Measurements from ENCODE around the gene ELP1. TPM values are rescaled to one million over a fixed set of nuclear protein-coding genes. Genes with fewer than 3 reads are reported as not detected.
A peak's percentile ranks its signal among the peaks of the same experiment; 100 is the strongest.
"Not testable (repeated sequence)": the region's sequence is repeated elsewhere in the genome, so short reads cannot be mapped to it uniquely, and the experiment has no call there.

The ELP1 gene
- total and polyA plus RNA-seq, 2 of the 4 experiments (the other 2 are of a cell fraction) = 20.0 to 43.2 TPM

DNA sequence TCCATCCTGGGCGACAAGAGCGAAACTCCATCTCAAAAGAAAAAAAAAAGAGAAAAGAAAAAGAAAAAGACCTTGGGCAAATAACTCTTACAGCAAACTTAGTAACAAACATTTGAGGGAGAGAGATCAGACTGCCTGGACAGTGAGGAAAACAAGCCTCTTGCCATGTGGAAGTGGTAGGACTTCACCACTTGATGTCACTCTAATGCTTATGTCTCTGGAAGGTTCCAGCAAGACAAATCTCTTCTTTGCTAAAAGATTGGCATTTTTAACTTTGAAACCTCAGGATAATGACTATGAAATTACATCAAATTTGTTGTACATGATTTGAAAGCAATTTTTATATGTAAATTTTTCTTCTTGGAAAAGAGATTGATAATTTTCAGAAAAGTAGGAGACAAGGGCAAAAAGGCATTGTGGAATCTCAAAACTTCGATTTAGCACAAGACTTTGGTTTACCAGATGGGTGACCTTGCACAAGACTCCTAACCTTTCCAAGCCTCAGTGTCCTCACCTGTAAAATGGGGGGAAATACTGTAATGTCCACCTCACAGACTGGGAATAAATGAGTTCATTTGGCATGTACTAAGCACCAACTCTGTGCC, 83.5 kb downstream of the ELP1 start:
- Histone ChIP-seq H2AK9ac (replicated peaks; ENCODE audit: low read depth, low read length, poor library complexity) (no peak overlapping the region), H2BK15ac (ENCODE audit: low read depth, low read length) (no peak overlapping the region), H3K9ac (ENCODE audit: low read depth, low read length) (no peak overlapping the region), H3K4me3 (ENCODE audit: insufficient read depth, low read depth, low read length) (no peak overlapping the region), H3K18ac (ENCODE audit: low read depth, low read length) (no peak overlapping the region), H2BK20ac (ENCODE audit: low read depth, low read length) (no peak overlapping the region), H2BK120ac (ENCODE audit: low read depth, low read length) (no peak overlapping the region), H3K36me3 (ENCODE audit: control insufficient read depth, insufficient read depth, low read length) (no peaks in the 10 kb centered on the region), H2AK5ac (ENCODE audit: low read depth, low read length) (no peak overlapping the region), H3K23ac (ENCODE audit: low read depth, low read length) (no peak overlapping the region), H3K4ac (ENCODE audit: low read depth, low read length) (no peak overlapping the region), H3K27ac (ENCODE audit: insufficient read depth, low read length) (no peak overlapping the region), H3K79me1 (ENCODE audit: low read depth in 1 of 2, low read length in 2 of 2) (no peaks in the 10 kb centered on the region), H4K20me1 (ENCODE audit: insufficient read depth, low read length) (no peaks in the 10 kb centered on the region), H4K91ac (ENCODE audit: insufficient read depth, low read depth, low read length) (no peak overlapping the region), H3K9me1 (ENCODE audit: insufficient read depth, low read length) (no peaks in the 10 kb centered on the region), H3K9me3 (ENCODE audit: control insufficient read depth, insufficient read depth, low read length) (no peaks in the 10 kb centered on the region), H4K5ac (ENCODE audit: low read depth, low read length) (no peak overlapping the region), H3K14ac (replicated peaks; ENCODE audit: low read depth, low read length) (no peak overlapping the region), H3K56ac (ENCODE audit: extremely low read depth, insufficient read depth, low read length) (no peak overlapping the region), H3K4me1 (ENCODE audit: control insufficient read depth, insufficient read depth, low read length) (no peaks in the 10 kb centered on the region), H2BK5ac (ENCODE audit: low read depth, low read length, poor library complexity, severe bottlenecking) (no peak overlapping the region), H2AFZ (replicated peaks; ENCODE audit: low read length, poor library complexity) (no peak overlapping the region), H4K8ac (ENCODE audit: low read depth in 2 of 2, low read length in 2 of 2) (no peak overlapping the region), H3K4me2 (ENCODE audit: low read depth, low read length) (no peak overlapping the region), H3K27me3 (ENCODE audit: control insufficient read depth, insufficient read depth, low read length) (peaks cover 6% of the 10 kb centered on the region)
- TF ChIP-seq, protein P1, sequence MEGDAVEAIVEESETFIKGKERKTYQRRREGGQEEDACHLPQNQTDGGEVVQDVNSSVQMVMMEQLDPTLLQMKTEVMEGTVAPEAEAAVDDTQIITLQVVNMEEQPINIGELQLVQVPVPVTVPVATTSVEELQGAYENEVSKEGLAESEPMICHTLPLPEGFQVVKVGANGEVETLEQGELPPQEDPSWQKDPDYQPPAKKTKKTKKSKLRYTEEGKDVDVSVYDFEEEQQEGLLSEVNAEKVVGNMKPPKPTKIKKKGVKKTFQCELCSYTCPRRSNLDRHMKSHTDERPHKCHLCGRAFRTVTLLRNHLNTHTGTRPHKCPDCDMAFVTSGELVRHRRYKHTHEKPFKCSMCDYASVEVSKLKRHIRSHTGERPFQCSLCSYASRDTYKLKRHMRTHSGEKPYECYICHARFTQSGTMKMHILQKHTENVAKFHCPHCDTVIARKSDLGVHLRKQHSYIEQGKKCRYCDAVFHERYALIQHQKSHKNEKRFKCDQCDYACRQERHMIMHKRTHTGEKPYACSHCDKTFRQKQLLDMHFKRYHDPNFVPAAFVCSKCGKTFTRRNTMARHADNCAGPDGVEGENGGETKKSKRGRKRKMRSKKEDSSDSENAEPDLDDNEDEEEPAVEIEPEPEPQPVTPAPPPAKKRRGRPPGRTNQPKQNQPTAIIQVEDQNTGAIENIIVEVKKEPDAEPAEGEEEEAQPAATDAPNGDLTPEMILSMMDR (conservative IDR thresholded peaks at IDR 0.05; ENCODE audit: low read depth, low read length) = peak; percentile 24
- no peak for TF ChIP-seq MAFK (IDR thresholded peaks at IDR 0.05; ENCODE audit: low read depth, low read length)
- TF ChIP-seq RAD21 (IDR thresholded peaks at IDR 0.05; ENCODE audit: low read length) = peak; percentile 30
- ATAC-seq (ENCODE audit: low read depth) (0 out of 2 replicates have a peak, but pooled peaks have one; percentile 51), DNase-seq (peak; percentile 14)
- POLR2A ChIA-PET (ENCODE audit: unreplicated experiment) = no interaction called here
- CTCF ChIA-PET = no interaction called here
- in situ Hi-C loops (cut with MboI; ENCODE audit: low sequenced_read_pairs) (no loop called here), dilution Hi-C loops (cut with HindIII; ENCODE audit: low sequenced_read_pairs, unreplicated experiment) (no loop called here), intact Hi-C loops (cut with micrococcal nuclease) (no loop called here)
- BruUV-seq (replicated peaks) = no TSS peak
- no CpG with 5 or more reads among the region's 3 CpGs for WGBS, 2 experiments (ENCODE audit: extremely low coverage in 2 of 2, insufficient read length in 1 of 2)

DNA sequence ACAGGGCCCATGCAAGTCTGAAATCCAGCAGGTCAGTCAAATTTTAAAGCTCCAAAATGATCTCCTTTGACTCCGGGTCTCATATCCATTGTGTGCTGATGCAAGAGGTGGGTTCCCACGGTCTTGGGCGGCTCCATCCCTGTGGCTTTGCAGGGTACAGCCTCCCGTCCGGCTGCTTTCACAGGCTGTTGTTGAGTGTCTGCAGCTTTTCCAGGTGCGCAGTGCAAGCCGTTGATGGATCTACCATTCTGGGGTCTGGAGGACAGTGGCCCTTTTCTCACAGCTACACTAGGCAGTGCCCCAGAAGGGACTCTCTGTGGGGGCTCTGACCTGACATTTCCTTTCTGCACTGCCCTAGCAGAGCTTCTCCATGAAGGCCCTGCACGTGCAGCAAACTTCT, 85.6 kb downstream of the ELP1 start:
- H2BK5ac ChIP-seq (ENCODE audit: low read depth, low read length, poor library complexity, severe bottlenecking); H3K9ac ChIP-seq (ENCODE audit: low read depth, low read length); H3K4me2 ChIP-seq (ENCODE audit: low read depth, low read length); H4K20me1 ChIP-seq (ENCODE audit: insufficient read depth, low read length); H3K4ac ChIP-seq (ENCODE audit: low read depth, low read length); H3K36me3 ChIP-seq (ENCODE audit: control insufficient read depth, insufficient read depth, low read length); H3K18ac ChIP-seq (ENCODE audit: low read depth, low read length); intact Hi-C loops (cut with micrococcal nuclease); H2BK120ac ChIP-seq (ENCODE audit: low read depth, low read length); ATAC-seq (ENCODE audit: low read depth); DNase-seq; H3K4me1 ChIP-seq (ENCODE audit: control insufficient read depth, insufficient read depth, low read length); H3K4me3 ChIP-seq (ENCODE audit: insufficient read depth, low read depth, low read length); POLR2A ChIA-PET (ENCODE audit: unreplicated experiment); H3K23ac ChIP-seq (ENCODE audit: low read depth, low read length); in situ Hi-C loops (cut with MboI; ENCODE audit: low sequenced_read_pairs); H4K8ac ChIP-seq (ENCODE audit: low read depth in 2 of 2, low read length in 2 of 2); H3K9me3 ChIP-seq (ENCODE audit: control insufficient read depth, insufficient read depth, low read length); BruUV-seq (replicated peaks); H3K27me3 ChIP-seq (ENCODE audit: control insufficient read depth, insufficient read depth, low read length); H2BK20ac ChIP-seq (ENCODE audit: low read depth, low read length); H2AK5ac ChIP-seq (ENCODE audit: low read depth, low read length); H4K91ac ChIP-seq (ENCODE audit: insufficient read depth, low read depth, low read length); H4K5ac ChIP-seq (ENCODE audit: low read depth, low read length); dilution Hi-C loops (cut with HindIII; ENCODE audit: low sequenced_read_pairs, unreplicated experiment); H3K14ac ChIP-seq (replicated peaks; ENCODE audit: low read depth, low read length); H3K79me1 ChIP-seq (ENCODE audit: low read depth in 1 of 2, low read length in 2 of 2); H3K27ac ChIP-seq (ENCODE audit: insufficient read depth, low read length); H2BK15ac ChIP-seq (ENCODE audit: low read depth, low read length); H2AFZ ChIP-seq (replicated peaks; ENCODE audit: low read length, poor library complexity); H3K56ac ChIP-seq (ENCODE audit: extremely low read depth, insufficient read depth, low read length); H2AK9ac ChIP-seq (replicated peaks; ENCODE audit: low read depth, low read length, poor library complexity); H3K9me1 ChIP-seq (ENCODE audit: insufficient read depth, low read length): not testable (repeated sequence)
- 60% methylated on average over 3 of the region's 8 CpGs; no CpG with 5 or more reads in 1 of the 2 experiments for WGBS, 2 experiments (ENCODE audit: extremely low coverage in 2 of 2, insufficient read length in 1 of 2)
- CTCF ChIA-PET = interaction anchor here (0.7 kb wide), 1 partner anchor 1231 kb away, joined by 3 read pairs; no protein-coding TSS in a partner anchor
